Prostate gland (tissue), 2 donors: Measurements from ENCODE around the gene TEX29.

Experiments used
- POLR2A ChIP-seq: fragments of 450-650 bp; IDR thresholded peaks from one replicate; pipeline ENCODE4 v1.6.1; 2016; ENCODE audit warnings: antibody characterized with exemption, mild to moderate bottlenecking
- POLR2AphosphoS5 ChIP-seq: sonication (generic); formaldehyde crosslinking; IDR thresholded peaks from one replicate; pipeline ENCODE4 v1.6.1; 2017; ENCODE audit warnings: antibody characterized with exemption
- TF ChIP-seq, protein P1 (sequence below), 4 experiments: fragments of 200-600 bp in 2 of 4; fragments of 450-650 bp in 2 of 4; sonication (generic) in 2 of 4; IDR thresholded peaks; 1 replicate in 3 of 4; 2 replicates in 1 of 4; pipeline ENCODE4 v1.5.1; 2016 to 2019; ENCODE audit warnings: antibody characterized with exemption in 4 of 4, mild to moderate bottlenecking in 2 of 4, moderate library complexity in 2 of 4

DNA sequence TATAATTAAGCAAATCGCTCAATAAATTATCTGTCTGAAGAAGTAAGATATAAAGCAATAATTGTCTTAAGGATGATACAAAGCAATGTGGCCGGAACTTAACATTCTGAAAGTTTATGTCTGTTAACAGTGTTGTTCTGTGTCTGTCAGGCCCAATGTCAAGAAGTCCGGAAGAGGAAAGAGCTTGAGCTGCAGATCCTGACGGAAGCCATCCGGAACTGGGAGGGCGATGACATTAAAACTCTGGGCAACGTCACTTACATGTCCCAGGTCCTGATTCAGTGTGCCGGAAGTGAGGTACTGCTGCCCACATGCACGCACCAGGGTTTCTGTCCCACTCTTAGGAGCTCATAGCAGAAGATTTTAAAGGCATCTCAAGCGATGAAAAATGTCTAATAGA is 45.1 kb upstream of the TEX29 start:
- TF ChIP-seq POLR2A (no peak), POLR2AphosphoS5 (no peak)
- TF ChIP-seq, protein P1, sequence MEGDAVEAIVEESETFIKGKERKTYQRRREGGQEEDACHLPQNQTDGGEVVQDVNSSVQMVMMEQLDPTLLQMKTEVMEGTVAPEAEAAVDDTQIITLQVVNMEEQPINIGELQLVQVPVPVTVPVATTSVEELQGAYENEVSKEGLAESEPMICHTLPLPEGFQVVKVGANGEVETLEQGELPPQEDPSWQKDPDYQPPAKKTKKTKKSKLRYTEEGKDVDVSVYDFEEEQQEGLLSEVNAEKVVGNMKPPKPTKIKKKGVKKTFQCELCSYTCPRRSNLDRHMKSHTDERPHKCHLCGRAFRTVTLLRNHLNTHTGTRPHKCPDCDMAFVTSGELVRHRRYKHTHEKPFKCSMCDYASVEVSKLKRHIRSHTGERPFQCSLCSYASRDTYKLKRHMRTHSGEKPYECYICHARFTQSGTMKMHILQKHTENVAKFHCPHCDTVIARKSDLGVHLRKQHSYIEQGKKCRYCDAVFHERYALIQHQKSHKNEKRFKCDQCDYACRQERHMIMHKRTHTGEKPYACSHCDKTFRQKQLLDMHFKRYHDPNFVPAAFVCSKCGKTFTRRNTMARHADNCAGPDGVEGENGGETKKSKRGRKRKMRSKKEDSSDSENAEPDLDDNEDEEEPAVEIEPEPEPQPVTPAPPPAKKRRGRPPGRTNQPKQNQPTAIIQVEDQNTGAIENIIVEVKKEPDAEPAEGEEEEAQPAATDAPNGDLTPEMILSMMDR (IDR thresholded peaks at IDR 0.05), result no peak
